ENCODE results near the gene R3HDM2.

- no peak for TF ChIP-seq CTCF (IDR thresholded peaks at IDR 0.05)
- no peak for TF ChIP-seq ESRRA (CRISPR knock-in tag; IDR thresholded peaks at IDR 0.05; ENCODE audit: borderline replicate concordance)
- TF ChIP-seq ZSCAN18 (CRISPR knock-in tag; IDR thresholded peaks at IDR 0.05) = no peak
- TF ChIP-seq ZNF671 (CRISPR knock-in tag; IDR thresholded peaks at IDR 0.05) = no peak
- no peak for TF ChIP-seq EMX1 (CRISPR knock-in tag; IDR thresholded peaks at IDR 0.05)
- TF ChIP-seq ZMAT4 (CRISPR knock-in tag; IDR thresholded peaks at IDR 0.05) = no peak
These were observed 29.1 kb upstream of the R3HDM2 start, which contains the start of gene GLI1 for GRCh38 chr12:57459750-57460467.

All from WTC11 (cell line).